ENCODE results near the gene VPS8.

VPS8 gene

DNA sequence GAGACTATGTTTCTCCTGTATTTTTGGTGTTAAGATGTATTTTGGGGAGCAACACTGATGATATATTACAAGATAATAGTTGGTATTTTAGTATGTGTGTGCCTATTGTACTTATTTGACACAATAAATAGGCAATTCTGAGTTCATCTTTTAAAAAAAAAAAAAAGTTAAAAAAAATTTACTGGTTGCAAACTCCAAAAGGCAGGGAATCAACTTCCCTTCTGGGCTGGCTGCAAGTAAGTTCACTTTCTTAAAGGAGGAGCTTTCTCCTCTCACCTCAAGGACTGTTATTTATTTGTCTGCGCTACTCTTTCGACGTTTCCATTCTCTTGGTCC is 335 bp upstream of the VPS8 start:
- H3K4me3 ChIP-seq (ENCODE audit: low read depth, low read length): peak overlapping the region; percentile 18

DNA sequence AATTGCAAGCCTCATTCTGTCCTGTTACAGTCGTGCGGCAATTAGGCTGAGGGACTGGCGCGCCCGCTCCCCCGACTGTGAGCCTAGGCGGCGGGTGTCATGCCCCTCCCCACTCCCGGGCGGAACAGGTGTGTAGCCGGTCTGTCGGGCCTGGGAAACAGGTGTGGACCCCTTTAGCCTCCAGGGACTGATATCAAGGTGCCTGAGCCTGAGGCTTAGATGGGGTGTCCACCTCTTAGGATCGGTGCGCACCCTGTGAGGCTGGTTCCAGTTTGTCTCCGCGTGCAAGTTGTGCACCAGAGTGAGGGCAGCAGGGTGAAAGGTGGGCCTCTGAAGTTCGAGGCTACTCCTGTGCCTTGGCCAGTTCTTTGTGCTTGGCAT is 686 bp downstream of the VPS8 start:
- peak overlapping the region; percentile 90 for H3K4me3 ChIP-seq (ENCODE audit: low read depth, low read length)

DNA sequence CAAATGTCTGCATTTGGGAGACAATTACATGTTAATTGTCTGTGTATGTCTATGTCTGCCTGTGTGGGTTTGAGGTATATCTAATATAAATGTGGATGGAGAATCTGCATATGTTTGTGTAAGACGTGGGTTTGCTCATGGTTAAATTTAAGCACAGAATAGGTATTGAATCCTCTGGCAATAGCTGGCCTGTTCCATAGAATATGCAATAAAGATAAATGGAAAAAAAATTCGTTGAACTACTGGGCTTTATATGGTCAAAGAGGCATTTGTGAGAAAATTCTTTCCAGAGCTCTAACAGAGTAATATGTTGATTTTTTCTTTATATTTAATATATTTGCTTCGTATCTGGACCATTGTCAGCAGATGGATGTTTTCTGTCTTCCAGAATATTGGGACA is 1.4 kb downstream of the VPS8 start:
- no peak overlapping the region for H3K4me3 ChIP-seq (ENCODE audit: low read depth, low read length)

DNA sequence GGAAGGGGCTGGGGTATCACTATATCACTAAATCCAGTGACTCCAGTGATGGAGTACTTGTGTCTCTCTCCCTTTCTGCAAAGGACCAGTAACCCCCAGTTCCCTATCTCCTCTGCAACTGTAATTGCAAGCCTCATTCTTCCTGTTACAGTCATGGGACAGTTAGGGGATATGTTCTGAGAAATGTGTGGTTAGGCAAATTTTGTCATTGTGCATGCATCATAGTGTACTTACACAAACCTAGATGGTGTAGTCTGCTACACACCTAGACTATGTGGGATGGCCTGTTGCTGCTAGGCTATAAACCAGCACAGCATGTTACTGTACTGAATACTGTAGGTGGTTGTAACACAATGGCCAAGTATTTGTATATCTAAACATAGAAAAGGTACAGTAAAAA is 2.2 kb downstream of the VPS8 start:
- no peak overlapping the region for H3K4me3 ChIP-seq (ENCODE audit: low read depth, low read length)

DNA sequence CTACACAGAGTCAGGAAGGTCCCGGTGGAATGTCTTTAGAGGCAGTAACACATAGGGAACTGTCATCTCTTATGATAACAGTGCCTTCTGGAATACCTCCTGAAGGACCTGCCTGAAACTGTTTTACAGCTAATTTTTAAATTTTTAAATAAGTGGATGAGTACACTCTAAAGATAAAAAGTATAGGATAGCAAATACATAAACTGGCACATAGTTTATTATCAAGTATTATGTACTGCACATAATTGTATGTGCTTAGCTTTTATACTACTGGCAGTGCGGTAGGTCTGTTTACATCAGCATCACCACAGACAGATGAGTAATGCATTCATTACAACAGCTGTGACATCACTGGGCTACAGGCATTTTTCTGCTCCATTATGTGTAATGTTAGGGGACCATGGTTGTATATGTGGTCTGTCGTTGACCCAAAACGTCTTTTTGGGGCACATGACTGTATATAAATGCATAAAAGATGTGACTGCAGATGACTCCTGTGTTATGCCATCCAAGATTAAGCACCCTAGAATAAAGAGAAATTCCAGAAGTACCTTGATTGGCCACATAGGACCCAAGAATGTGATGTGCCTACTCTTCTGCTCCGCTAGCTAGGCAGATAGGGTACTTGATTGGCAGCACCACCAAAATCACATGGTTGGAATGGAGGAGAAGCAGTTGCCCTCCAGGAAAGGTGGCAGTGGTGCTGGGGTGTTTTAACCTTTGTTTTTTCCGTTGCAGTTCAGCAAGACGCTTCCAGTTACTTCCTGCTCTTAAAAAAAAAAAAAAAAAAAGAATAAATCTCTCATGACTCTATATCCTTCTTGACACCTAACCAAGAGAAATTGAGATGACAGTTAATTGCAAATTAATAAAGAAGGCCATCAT is 3.3 kb downstream of the VPS8 start:
- H3K4me3 ChIP-seq (ENCODE audit: low read depth, low read length): no peak overlapping the region

DNA sequence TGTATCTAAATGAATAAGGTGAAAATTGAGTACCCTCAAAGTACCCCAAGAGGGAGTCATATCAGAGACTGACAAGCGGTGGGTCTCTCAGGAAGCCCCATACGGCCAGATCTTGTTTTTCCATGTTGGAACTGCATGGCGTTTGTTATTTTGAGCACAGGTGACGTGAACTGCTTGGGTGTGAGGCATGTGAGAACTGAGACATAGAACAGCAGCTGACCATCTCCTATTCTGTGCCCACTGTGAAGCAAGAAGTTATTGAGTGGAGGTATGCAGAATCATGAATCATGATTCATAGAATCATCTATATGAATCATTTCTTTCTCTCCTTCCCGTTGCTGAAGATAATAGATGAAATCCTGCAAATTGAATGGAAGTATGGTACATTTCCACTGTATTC is 4.6 kb downstream of the VPS8 start:
- no peak overlapping the region for H3K4me3 ChIP-seq (ENCODE audit: low read depth, low read length)

DNA sequence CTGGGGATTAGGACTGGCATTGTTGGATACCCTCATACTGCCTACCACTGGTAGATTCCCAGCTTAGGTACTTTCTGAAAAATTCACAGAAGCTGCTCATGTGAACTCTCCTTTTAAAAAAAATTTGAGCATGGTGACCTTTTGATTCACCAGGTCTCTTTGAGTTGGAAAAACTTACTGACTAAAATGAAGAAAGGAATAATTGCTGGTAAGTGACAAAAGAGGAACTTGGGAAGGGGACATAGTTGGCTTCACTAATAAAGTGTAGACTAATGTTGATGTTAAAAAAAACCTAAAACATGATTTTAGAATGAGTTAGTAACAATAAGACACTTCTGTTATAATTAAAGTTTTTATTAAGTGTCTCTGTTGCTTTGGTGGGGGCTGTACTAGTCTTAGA is 8.6 kb downstream of the VPS8 start:
- H3K4me3 ChIP-seq (ENCODE audit: low read depth, low read length): no peak overlapping the region

DNA sequence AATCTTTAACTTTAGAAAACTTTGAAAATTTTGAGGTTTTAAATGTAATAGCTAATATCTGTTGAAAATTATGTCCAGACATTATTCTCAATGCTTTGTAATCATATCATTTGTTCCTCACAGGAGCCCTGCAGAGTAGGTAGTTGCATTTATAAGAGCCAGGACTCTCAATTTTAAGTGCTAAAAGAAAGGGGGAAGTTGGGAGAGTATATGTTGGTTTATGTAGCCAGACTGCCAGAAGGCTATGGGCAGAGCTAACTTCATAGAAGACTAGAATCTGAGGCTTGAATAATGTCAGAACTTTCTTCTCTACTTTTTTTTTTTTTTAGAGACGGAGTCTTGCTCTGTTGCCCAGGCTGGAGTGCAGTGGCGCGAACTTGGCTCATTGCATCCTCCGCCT is 9.1 kb downstream of the VPS8 start:
- H3K4me3 ChIP-seq (ENCODE audit: low read depth, low read length): no peak overlapping the region

DNA sequence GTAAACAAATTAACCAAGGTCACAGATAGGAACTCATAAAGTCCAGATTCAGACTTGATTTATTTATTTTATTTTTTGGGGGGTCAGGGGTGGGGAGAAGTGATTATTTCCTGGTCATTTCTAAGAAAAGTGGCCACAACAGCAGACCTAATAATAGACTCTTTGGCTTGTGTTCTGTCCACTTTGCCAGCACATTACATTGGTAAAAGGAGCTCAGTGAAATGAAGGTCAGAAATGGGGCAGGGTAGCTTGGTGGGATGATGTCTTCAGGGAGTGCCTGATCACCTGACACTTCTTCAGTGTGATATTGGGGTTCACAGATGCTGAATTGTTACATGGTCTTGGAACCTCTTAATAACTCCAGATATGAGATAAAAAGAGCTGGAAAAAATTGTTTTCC is 10.1 kb downstream of the VPS8 start:
- H3K4me3 ChIP-seq (ENCODE audit: low read depth, low read length): no peak overlapping the region

DNA sequence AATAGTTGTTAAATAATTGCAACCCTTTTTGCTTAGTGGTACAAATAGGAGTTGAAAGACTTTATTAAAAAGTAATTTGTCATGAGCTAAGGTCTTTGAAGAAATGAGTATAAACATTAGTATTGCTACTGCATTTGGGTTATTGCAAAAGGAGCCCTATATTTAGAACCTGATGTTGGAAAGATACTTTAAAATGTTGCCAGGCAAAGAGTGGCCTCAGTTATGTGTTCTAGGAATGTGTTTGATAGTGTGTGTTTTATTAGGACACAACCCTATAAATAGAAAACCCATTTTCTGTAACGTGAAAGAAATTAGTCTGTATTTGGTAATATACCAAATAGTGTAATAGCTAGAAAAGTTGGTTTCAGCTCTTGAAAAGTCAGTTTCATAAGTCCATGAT is 10.7 kb downstream of the VPS8 start:
- no peak overlapping the region for H3K4me3 ChIP-seq (ENCODE audit: low read depth, low read length)

DNA sequence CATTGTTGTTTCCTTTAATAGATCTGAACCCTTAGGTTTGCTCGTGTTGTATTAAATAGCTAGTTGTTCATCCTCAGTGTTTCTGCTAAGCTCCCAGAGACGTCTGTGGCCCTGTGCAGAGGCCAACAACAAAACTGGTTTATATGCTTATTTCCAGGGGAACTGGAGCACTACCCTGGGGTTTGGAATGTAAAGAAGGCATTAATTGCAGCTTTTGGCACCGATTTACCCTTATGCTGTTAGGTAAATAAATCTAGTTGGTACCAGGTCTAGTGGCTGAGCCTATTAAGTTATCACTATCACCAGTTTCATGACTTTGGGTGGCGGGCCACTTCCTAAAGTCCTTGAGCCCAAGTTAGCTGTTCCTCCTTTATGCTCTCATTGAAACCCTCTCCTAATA is 12.0 kb downstream of the VPS8 start:
- no peak overlapping the region for H3K4me3 ChIP-seq (ENCODE audit: low read depth, low read length)

DNA sequence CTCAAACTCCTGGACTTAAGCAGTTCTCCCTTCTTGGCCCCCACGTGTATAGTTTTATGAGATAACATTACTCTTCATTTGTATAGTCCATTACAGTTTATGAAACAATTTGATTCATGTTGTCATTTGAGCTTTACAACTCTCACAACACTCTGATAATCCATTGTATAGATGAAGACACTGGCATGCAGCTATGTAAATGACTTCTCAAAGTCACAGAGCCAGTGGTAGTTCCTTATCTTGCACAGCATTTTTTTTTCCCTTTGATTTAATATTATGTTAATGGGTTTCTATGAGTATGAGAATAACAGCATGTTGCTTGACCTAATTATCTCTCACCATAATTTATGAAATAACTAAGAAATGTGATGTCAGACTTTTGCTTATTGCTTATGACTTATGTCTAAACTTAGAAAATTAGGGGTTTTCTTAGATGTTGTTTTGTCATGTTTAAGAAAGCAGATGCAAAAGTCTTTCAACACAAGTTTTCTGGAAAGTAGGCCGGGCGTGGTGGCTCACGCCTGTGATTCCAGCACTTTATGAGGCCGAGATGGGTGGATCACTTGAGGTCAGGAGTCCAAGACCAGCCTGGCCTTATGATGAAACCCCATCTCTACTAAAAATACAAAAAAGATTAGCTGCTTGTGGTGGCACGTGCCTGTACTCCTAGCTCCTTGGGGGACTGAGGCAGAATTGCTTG is 13.3 kb downstream of the VPS8 start:
- no peak overlapping the region for H3K4me3 ChIP-seq (ENCODE audit: low read depth, low read length)

DNA sequence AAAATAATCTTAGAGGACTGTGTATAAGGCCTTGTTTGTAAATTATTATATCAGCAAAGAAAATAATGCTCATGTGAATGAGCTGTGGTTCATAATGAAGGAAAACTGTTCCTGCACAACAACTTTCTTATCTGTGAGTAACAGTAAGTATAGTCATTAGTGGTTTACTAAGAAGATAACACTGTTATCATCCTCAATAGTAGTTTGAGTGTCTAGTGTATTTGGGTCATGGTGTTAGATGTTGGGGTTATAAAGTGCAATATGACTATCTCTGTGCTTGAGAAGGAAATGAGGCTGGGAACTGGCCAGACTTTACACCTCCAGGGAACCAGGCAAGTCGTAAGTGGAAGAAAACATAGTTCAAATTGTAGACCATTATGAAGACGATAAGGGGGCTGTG is 15.6 kb downstream of the VPS8 start:
- no peak overlapping the region for H3K4me3 ChIP-seq (ENCODE audit: low read depth, low read length)

DNA sequence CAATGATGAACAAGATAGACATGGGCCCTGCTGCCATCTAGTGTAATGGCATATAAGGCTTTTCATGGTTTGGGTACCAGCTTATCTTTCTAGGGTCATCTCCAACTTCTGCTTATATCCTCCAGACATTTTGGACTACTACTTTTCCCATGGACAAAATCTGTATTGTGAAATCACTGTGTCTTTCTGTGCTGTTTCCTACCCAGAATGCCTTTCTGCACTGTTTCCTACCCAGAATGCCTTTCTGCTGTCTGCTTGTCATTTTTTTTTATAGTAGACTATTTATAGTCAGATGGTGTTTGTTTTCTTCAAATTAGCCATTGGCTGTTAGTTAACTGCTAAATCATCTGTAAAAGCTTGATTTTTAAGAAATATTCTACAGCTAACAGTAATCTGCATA is 20.1 kb downstream of the VPS8 start:
- no peak overlapping the region for H3K4me3 ChIP-seq (ENCODE audit: low read depth, low read length)

DNA sequence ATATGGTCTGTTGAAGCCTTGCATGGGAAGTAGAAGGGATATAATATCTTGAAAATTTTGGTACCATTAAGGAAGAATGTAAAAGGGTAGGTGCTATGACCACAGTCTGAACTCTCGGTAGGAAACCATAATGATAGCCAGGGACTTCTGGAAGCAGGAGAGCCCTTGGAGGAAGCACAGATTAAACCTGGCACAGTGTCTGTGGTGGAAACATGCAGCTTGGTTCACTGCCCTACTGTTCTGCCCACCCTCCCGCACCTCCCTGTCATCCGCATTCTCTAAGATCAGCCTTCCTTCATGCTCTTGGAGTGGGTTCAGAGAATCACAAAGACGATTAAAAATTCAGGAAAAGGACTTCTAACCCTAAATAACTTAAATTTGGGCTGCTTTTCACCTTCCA is 20.9 kb downstream of the VPS8 start:
- H3K4me3 ChIP-seq (ENCODE audit: low read depth, low read length): no peak overlapping the region

DNA sequence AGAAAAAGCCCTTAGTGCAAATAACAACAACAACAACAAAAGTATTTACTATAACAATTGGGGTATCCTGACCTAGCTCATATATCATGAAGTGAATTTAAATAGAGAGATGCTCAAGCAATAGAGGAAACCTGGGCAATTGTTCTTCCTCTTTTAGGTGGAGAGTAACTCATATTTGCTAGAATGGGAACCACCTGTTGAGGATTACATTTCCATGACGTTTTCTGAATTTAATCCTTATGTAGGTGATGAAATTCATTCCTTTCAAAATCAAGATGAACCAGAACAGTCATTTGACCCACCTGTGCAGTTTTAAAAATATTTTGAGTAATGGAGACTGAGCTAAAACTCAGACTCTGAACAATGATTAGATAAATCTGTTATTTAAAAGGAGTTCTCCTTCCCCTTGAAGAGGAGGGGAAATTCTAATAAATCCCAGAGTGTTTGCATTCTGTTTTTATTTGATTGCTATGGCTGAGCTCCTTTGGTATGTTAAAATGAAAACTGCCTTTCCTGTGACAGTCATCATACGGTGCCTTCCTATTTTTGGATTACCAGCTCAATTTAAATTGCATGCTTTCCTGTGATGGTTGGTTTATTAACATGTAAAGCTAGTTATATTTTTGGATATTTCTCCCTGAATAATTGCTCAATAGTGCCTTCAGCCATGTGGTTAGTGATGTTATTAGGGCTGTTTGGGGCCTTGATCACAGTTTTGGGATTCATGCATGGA is 24.3 kb downstream of the VPS8 start:
- no peak overlapping the region for H3K4me3 ChIP-seq (ENCODE audit: low read depth, low read length)

DNA sequence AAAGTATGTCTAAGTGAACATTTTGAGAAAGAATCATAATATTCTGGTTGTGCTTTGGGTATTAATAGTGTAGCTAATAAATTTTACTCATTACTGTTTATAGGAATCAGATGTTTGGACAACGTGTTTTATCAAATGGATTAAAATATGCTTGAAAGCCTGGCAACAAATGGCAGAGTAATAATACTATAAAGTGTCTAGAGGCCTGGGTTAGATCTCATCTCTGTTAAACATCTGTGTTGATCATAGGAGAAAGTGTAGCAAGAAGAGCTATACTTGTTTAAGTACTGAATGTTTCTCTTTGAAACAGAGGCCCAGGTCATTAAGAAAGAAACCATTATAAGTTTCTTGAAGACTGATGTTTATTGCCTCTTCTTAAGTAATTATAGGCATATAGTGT is 30.5 kb downstream of the VPS8 start:
- no peak overlapping the region for H3K4me3 ChIP-seq (ENCODE audit: low read depth, low read length)

DNA sequence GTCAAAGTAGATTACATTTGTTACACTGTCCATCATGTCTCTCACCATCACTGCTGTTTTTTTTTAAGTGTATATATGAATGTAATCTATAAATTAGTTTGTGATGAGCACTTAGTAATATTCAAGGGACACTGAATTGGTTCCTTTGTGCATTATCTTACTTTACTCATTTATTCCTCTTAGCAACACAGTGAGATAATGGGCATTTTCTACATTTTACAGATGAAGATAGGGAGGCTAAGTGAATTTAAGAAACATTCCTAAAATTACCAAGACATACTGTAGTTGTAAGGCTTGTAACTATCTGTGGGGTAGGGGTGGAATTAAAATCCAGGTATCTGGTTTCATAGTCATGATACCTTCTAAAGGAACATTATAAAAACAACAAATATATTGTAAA is 33.9 kb downstream of the VPS8 start:
- no peak overlapping the region for H3K4me3 ChIP-seq (ENCODE audit: low read depth, low read length)

DNA sequence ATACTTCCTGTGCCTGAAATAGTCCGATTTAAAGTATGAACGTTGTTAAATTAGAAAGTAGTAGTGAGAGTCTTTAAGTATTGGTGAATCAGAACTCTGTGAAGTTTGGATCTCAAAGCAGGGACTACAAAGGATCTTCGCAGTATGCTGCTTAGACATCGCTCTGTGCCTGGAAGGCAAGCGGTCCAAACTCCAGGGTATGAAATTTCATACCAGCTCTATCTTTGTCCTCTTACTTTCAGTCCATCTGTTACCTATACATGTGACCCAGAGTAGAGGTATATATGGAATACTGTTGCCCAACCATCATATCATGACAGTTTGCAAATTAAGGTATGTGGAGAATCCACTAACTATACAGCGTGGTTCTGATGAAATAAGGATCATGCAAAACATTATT is 34.5 kb downstream of the VPS8 start:
- no peak overlapping the region for H3K4me3 ChIP-seq (ENCODE audit: low read depth, low read length)

DNA sequence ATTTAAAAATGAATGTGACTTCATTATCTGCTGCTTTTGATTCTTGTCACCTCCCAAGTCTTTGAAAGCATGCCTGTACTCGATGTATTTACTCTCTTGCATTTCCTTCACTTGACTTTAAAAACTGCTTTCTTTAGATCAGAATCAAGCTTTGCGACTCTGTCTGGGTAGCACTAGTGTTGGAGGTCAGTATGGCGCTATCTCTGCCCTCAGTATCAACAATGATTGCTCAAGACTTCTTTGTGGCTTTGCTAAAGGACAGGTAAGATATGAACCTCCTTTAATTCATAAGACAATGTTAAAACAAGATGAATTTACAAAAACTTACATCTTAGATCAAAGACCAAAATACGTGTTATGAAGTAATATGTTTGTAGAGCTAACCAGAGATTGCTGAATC is 37.0 kb downstream of the VPS8 start:
- no peak overlapping the region for H3K4me3 ChIP-seq (ENCODE audit: low read depth, low read length)

DNA sequence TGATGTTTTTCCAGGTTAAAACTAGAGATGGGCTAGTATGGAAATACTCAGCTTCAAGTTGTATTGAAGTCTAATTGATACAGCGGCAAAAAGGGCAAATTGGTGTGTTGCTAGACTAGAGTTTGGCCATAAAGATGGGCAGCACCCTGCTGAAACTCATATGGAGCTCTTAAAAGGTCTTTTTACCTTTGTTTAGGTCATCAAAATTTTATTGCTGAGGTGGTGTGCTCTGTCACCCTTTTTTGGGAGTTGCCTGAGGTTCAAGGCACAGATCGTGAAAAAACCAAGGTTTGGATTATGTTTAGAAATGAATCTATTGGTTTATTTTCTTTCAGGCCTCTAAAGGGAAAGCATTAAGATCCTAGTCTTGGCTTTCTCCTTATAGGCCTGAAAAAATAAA is 38.2 kb downstream of the VPS8 start:
- no peak overlapping the region for H3K4me3 ChIP-seq (ENCODE audit: low read depth, low read length)

DNA sequence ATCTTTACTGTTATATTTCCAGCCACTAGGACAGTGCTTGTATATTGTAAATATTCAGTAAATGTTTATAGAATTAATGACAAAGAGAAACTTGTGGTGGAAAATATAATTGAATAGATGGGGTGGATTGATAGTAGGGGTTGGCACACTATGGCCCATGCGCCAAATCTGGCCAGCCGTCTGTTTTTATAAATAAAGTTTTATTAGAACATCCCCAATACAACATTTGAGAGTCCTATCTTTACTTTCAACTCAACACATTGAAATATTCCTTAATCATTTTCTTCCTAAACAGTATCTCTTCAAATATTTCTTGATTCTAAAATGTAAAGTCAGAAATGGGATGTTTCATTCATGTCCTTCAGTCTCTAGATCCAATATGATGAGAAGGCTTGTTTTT is 45.1 kb downstream of the VPS8 start:
- H3K4me3 ChIP-seq (ENCODE audit: low read depth, low read length): no peak overlapping the region
